HL-60 (cell line): Measurements from ENCODE around the gene STX8.

Source experiments
- POLR2AphosphoS5 ChIP-seq: IDR thresholded peaks from 2 replicates; pipeline ENCODE4 v1.6.1; 2012; ENCODE audit warnings: low read depth
- TF ChIP-seq, protein P1 (sequence below): IDR thresholded peaks from one replicate; pipeline ENCODE4 v1.5.1; 2011; ENCODE audit warnings: low read length, control low read depth, inconsistent platforms; ENCODE audit not compliant: insufficient read depth
- TF ChIP-seq, protein P2 (sequence below): IDR thresholded peaks from 2 replicates; pipeline ENCODE4 v1.6.1; 2012; ENCODE audit warnings: low read depth; ENCODE audit not compliant: insufficient replicate concordance

DNA sequence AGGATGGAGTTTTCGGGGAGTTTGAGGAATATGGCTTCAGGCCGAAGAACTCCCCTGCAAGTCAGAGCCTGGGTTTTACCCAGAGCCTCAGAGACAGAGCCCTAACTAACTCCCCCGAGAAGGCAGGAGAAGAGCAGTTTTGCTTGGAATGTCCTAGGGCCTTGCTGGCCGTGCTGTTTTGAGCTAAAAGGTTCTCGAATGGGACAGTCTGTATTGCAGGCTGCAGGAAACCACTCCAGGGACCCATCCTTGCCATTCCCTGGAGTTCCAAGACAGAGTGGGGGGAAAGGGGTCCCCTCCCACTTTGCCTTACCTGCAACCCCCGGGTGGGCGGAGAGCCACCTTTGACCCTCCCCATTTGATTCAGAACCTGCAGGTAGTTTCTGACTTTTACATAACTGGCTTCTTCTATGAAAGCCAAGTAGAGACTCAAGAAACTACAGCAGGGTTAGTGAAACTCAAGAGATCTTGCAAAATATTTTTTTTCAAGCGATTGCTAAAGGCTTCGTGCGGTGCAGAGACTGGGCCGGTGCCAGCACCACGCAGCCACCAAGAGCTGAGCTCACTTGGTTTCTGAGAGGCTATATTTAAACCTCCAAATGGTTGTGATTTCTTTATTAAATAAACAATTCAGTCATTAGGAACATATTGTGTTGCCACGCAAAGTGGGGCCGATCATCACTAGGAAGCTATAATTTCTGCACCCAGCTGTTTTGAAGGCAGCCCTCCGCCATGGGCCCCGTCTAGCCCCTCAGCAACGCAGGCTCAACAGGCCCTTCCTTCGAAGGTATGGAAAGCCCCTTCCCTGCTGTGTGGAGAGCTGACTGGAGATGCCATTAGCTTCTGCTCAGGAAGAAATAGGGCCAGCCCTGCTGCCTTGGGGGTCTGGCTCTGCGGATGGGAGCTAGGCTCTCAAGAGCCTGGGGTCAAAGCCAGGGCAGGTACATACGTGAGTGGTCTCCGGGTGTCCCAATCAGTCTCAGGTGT lies 331.3 kb downstream of the STX8 start:
- TF ChIP-seq, protein P1, sequence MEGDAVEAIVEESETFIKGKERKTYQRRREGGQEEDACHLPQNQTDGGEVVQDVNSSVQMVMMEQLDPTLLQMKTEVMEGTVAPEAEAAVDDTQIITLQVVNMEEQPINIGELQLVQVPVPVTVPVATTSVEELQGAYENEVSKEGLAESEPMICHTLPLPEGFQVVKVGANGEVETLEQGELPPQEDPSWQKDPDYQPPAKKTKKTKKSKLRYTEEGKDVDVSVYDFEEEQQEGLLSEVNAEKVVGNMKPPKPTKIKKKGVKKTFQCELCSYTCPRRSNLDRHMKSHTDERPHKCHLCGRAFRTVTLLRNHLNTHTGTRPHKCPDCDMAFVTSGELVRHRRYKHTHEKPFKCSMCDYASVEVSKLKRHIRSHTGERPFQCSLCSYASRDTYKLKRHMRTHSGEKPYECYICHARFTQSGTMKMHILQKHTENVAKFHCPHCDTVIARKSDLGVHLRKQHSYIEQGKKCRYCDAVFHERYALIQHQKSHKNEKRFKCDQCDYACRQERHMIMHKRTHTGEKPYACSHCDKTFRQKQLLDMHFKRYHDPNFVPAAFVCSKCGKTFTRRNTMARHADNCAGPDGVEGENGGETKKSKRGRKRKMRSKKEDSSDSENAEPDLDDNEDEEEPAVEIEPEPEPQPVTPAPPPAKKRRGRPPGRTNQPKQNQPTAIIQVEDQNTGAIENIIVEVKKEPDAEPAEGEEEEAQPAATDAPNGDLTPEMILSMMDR: no peak
- TF ChIP-seq, protein P2, sequence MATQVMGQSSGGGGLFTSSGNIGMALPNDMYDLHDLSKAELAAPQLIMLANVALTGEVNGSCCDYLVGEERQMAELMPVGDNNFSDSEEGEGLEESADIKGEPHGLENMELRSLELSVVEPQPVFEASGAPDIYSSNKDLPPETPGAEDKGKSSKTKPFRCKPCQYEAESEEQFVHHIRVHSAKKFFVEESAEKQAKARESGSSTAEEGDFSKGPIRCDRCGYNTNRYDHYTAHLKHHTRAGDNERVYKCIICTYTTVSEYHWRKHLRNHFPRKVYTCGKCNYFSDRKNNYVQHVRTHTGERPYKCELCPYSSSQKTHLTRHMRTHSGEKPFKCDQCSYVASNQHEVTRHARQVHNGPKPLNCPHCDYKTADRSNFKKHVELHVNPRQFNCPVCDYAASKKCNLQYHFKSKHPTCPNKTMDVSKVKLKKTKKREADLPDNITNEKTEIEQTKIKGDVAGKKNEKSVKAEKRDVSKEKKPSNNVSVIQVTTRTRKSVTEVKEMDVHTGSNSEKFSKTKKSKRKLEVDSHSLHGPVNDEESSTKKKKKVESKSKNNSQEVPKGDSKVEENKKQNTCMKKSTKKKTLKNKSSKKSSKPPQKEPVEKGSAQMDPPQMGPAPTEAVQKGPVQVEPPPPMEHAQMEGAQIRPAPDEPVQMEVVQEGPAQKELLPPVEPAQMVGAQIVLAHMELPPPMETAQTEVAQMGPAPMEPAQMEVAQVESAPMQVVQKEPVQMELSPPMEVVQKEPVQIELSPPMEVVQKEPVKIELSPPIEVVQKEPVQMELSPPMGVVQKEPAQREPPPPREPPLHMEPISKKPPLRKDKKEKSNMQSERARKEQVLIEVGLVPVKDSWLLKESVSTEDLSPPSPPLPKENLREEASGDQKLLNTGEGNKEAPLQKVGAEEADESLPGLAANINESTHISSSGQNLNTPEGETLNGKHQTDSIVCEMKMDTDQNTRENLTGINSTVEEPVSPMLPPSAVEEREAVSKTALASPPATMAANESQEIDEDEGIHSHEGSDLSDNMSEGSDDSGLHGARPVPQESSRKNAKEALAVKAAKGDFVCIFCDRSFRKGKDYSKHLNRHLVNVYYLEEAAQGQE: no peak
- no peak for TF ChIP-seq POLR2AphosphoS5
